ENCODE results near the gene NUTM2E.
"Not testable (repeated sequence)": the region's sequence is repeated elsewhere in the genome, so short reads cannot be mapped to it uniquely, and the experiment has no call there.

Gene NUTM2E

DNA sequence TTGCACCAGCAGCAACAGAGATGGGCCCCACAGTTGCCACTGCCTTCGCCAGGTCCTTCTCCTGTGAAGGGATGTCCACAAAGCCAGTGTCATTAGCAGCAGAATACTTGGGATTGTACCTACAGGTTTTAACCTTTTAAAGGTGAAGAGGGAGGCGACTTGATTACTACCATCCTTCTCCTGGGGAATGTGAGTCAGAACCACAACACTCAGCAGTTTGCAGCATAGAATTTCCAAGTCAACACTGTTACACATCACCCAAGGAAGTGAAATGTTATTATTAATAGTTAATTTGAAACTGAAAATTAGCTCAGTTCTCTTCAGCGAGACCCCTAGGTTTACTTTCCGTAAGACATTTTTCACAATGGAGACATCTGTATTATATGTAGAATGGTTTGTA lies 45.2 kb downstream of the NUTM2E start:
- H3K36me3 ChIP-seq (ENCODE audit: control insufficient read depth in 2 of 2, insufficient read depth in 1 of 2, low read length in 2 of 2); POLR2A ChIA-PET; H3K4me3 ChIP-seq (ENCODE audit: low read depth, low read length); H3K9me3 ChIP-seq (ENCODE audit: control insufficient read depth, insufficient read depth, low read depth, low read length); CTCF ChIA-PET; H3K27ac ChIP-seq (ENCODE audit: extremely low read depth, low read depth, low read length); H3K4me1 ChIP-seq (ENCODE audit: control insufficient read depth, insufficient read depth, low read length): not testable (repeated sequence)
